Ascending aorta (tissue), 2 donors: Measurements from ENCODE around the gene PCCB. TPM values are rescaled to one million over a fixed set of nuclear protein-coding genes. Genes with fewer than 3 reads are reported as not detected.
"Not testable (repeated sequence)": the region's sequence is repeated elsewhere in the genome, so short reads cannot be mapped to it uniquely, and the experiment has no call there.

ENCODE experiments used
- DNase-seq, 2 donors: peaks; one replicate each; pipeline ENCODE4 v3.0.0-alpha.2; 2019; ENCODE audit warnings: low spot score in 2 of 2
- H3K27ac ChIP-seq, 2 donors: fragments of 200-600 bp; sonication (generic); one replicate each; pipeline ENCODE4 v1.5.1; 2016 to 2017; ENCODE audit warnings: mild to moderate bottlenecking in 1 of 2
- H3K27me3 ChIP-seq: fragments of 200-600 bp; sonication (generic); one replicate; pipeline ENCODE4 v1.5.1; 2017
- H3K36me3 ChIP-seq, 2 donors: fragments of 200-600 bp; sonication (generic); one replicate each; pipeline ENCODE4 v1.5.1; 2016
- H3K4me1 ChIP-seq, 2 donors: fragments of 200-600 bp; sonication (generic); one replicate each; pipeline ENCODE4 v1.5.1; 2016 to 2017; ENCODE audit warnings: mild to moderate bottlenecking in 1 of 2
- H3K4me3 ChIP-seq, 2 donors: fragments of 200-600 bp; sonication (generic); one replicate each; pipeline ENCODE4 v1.5.1; 2016 to 2017; ENCODE audit warnings: mild to moderate bottlenecking in 1 of 2
- H3K9me3 ChIP-seq, 2 donors: fragments of 200-600 bp; sonication (generic); one replicate each; pipeline ENCODE4 v1.5.1; 2016
- CTCF ChIP-seq, 3 experiments: fragments of 200-600 bp in 2 of 3; fragments of 450-650 bp in 1 of 3; sonication (generic) in 2 of 3; IDR thresholded peaks; one replicate each; pipeline ENCODE4 v1.5.1; 2016 to 2019; ENCODE audit warnings: antibody characterized with exemption in 3 of 3, mild to moderate bottlenecking in 1 of 3, moderate library complexity in 1 of 3
- intact Hi-C: fragments of 100-400 bp; cut with DNase I; formaldehyde crosslinking; loops from one replicate; pipeline ENCODE4 v1.15.1; 2023
- total RNA-seq: library from RNA; depleted of rRNA; stranded (reverse); fragments of >200 nt; gene quantifications from one replicate; pipeline ENCODE4 v1.1.0, GENCODE V29; 2016

The PCCB gene
- total RNA-seq, 1 donor from 2014 or later, result 114 TPM

- no peaks in the 10 kb centered on the region for H3K27me3 ChIP-seq
- H3K9me3 ChIP-seq, result no peaks in the 10 kb centered on the region
- no peak overlapping the region for H3K27ac ChIP-seq
- H3K4me1 ChIP-seq, result no peaks in the 10 kb centered on the region
- H3K36me3 ChIP-seq, result peaks cover 20 to 52% of the 10 kb centered on the region in 2 donors
- intact Hi-C loops, result no loop called here
- TF ChIP-seq CTCF (IDR thresholded peaks at IDR 0.05), result no peak
- no peak overlapping the region for H3K4me3 ChIP-seq
- no peak for DNase-seq
Observed at GRCh38 chr3:136263251-136263650, 13.1 kb downstream of the PCCB start.

GRCh38 chr3:136266468-136267125, 16.5 kb downstream of the PCCB start:
- H3K27me3 ChIP-seq, H3K27ac ChIP-seq, H3K4me1 ChIP-seq, intact Hi-C loops, H3K4me3 ChIP-seq, H3K9me3 ChIP-seq, DNase-seq: not testable (repeated sequence)
- H3K36me3 ChIP-seq, result peaks cover 12 to 26% of the 10 kb centered on the region in 2 donors

- intact Hi-C loops, result no loop called here
- Histone ChIP-seq H3K27ac (no peak overlapping the region), H3K9me3 (no peaks in the 10 kb centered on the region), H3K27me3 (no peaks in the 10 kb centered on the region), H3K4me3 (no peak overlapping the region), H3K36me3 (peaks cover 11 to 24% of the 10 kb centered on the region in 2 donors), H3K4me1 (no peaks in the 10 kb centered on the region)
- no peak for TF ChIP-seq CTCF (IDR thresholded peaks at IDR 0.05)
- DNase-seq, result no peak
Observed at GRCh38 chr3:136267235-136267634, 17.1 kb downstream of the PCCB start.

GRCh38 chr3:136270179-136270578, 20.0 kb downstream of the PCCB start:
- H3K9me3 ChIP-seq, result no peaks in the 10 kb centered on the region
- no peak for DNase-seq
- no peaks in the 10 kb centered on the region for H3K4me1 ChIP-seq
- no peaks in the 10 kb centered on the region for H3K27me3 ChIP-seq
- intact Hi-C loops, result no loop called here
- TF ChIP-seq CTCF (IDR thresholded peaks at IDR 0.05), result no peak
- H3K4me3 ChIP-seq, result no peak overlapping the region
- H3K36me3 ChIP-seq, result peaks cover 9 to 15% of the 10 kb centered on the region in 2 donors
- H3K27ac ChIP-seq, result no peak overlapping the region

- intact Hi-C loops, H3K4me3 ChIP-seq, H3K27ac ChIP-seq, H3K4me1 ChIP-seq, H3K9me3 ChIP-seq, DNase-seq, H3K27me3 ChIP-seq: not testable (repeated sequence)
- peaks cover 6 to 14% of the 10 kb centered on the region in 2 donors for H3K36me3 ChIP-seq
Observed at GRCh38 chr3:136271626-136272025, 21.5 kb downstream of the PCCB start.

- Histone ChIP-seq H3K36me3 (peaks cover 7 to 19% of the 10 kb centered on the region in 2 donors), H3K9me3 (peaks cover 9 to 24% of the 10 kb centered on the region in 2 donors), H3K27me3 (no peaks in the 10 kb centered on the region), H3K4me3 (no peak overlapping the region), H3K4me1 (no peaks in the 10 kb centered on the region), H3K27ac (no peak overlapping the region)
- no peak for DNase-seq
- intact Hi-C loops, result no loop called here
- TF ChIP-seq CTCF (IDR thresholded peaks at IDR 0.05), result no peak
Observed at GRCh38 chr3:136276049-136276755, 26.1 kb downstream of the PCCB start.
